HL-60/S4 treated with retinoic acid at 250 ng/mL for 4 days and 3 days (cell line): ENCODE results near the gene NOSIP.

ENCODE experiments used
- in situ Hi-C: fragments of 300-500 bp; cut with MboI; formaldehyde crosslinking; loops from 2 replicates; pipeline ENCODE4 v1.7.0; 2022; ENCODE audit warnings: low sequenced_read_pairs

Gene NOSIP

GRCh38 chr19:49546825-49547565 is 33.4 kb downstream of the NOSIP start:
- in situ Hi-C loops, result no loop called here

DNA sequence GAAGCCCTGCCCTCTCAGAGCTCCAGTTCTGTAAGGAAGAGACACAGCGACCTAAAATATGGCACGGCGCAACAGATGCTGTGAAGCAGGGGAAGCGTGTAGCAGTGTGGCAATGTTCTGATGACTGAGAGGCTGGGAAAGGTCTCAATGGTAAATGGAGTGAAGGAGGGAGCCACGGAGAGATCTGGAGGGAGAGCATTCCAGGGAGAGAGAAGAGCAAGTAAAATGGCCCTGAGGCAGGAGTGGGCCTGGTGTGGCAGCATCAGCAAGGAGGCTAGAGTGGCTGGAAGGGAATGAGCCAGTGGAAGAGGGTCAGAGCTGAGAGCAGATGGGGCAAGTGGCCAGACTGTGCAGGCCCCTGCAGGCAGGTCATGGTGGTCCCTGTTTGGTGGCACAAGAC is 36.2 kb downstream of the NOSIP start:
- in situ Hi-C loops, result loop anchor here (5.0 kb wide), 1 partner anchor 37 kb away; no protein-coding TSS in a partner anchor

DNA sequence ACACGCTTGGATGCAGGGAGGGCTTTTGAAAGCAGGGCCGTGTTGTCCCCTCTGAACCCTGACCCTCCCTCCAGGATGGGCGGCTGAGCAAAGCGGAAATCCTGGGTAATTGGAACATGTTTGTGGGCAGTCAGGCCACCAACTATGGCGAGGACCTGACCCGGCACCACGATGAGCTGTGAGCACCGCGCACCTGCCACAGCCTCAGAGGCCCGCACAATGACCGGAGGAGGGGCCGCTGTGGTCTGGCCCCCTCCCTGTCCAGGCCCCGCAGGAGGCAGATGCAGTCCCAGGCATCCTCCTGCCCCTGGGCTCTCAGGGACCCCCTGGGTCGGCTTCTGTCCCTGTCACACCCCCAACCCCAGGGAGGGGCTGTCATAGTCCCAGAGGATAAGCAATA is 37.3 kb downstream of the NOSIP start:
- in situ Hi-C loops, result loop anchor here (5.0 kb wide), 1 partner anchor 36 kb away; no protein-coding TSS in a partner anchor

DNA sequence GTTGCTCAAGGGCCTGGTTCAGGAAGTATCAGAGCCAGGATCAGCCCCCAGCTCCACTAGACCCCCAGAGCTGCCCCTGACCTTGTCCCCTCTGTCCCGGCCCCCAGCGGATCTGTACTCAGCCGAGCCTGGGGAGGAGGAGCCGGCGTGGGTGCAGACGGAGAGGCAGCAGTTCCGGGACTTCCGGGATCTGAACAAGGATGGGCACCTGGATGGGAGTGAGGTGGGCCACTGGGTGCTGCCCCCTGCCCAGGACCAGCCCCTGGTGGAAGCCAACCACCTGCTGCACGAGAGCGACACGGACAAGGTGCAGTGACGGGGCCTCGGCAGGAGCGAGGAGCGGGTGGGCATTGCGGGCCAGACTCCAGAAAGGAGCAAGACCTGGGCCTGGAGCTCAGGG is 37.9 kb downstream of the NOSIP start:
- in situ Hi-C loops, result loop anchor here (5.0 kb wide), 1 partner anchor 35 kb away; no protein-coding TSS in a partner anchor

DNA sequence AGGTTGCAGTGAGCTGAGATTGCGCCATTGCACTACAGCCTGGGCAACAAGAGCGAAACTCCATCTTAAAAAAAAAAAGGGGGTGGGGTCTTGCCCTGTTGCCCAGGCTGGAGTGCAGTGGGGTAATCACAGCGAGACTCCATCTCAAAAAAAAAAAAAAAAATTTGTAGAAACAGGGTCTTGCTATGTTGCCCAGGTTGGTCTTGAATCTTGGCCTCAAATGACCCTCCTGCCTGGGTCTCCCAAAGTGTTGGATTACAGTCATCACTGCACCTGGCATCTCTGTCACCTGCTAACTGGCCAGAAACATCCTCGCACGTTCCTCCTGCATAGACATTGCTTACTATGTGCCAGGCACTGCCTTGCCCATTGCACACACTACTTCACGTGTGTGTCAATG is 38.4 kb downstream of the NOSIP start:
- in situ Hi-C loops, result loop anchor here (5.0 kb wide), 1 partner anchor 35 kb away; no protein-coding TSS in a partner anchor

DNA sequence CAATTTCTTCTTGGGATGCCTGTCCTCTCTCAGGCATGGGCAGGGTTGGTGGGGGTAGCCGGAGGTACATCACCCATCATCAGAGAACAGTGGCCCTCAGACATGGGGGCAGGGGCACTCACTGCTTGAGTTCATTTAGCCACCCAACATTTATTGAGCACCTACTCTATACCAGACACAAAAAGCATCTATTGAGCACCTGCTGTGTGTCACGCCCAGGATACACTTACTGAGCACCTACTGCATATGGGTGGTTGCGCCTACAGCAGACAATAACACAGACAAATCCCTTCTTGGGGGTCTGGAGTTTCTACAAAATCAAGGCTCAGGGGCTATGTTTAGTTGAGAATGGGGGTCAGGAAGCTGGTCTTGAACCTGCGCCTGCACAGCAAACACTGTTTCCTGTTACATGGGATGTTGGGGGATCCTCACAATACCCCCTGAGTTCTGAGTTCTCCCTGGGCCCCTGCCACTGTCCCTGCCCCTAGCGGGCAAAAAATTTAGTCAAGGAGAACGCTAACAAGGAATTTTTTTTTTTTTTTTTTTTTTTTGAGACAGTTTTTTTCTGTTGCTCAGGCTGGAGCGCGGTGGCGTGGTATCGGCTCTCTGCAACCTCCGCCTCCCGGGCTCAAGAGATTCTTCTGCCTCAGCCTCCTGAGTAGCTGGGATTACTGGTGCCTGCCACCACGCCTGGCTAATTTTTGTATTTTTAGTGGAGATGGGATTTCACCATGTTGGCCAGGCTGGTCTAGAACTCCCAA is 41.0 kb downstream of the NOSIP start:
- in situ Hi-C loops, result no loop called here

GRCh38 chr19:49538643-49539042 is 41.7 kb downstream of the NOSIP start:
- in situ Hi-C loops, result no loop called here

- in situ Hi-C loops, result no loop called here
Observed at GRCh38 chr19:49536921-49537462, 43.4 kb downstream of the NOSIP start.

- in situ Hi-C loops, result no loop called here
Observed at GRCh38 chr19:49534632-49535385, 45.5 kb downstream of the NOSIP start.

DNA sequence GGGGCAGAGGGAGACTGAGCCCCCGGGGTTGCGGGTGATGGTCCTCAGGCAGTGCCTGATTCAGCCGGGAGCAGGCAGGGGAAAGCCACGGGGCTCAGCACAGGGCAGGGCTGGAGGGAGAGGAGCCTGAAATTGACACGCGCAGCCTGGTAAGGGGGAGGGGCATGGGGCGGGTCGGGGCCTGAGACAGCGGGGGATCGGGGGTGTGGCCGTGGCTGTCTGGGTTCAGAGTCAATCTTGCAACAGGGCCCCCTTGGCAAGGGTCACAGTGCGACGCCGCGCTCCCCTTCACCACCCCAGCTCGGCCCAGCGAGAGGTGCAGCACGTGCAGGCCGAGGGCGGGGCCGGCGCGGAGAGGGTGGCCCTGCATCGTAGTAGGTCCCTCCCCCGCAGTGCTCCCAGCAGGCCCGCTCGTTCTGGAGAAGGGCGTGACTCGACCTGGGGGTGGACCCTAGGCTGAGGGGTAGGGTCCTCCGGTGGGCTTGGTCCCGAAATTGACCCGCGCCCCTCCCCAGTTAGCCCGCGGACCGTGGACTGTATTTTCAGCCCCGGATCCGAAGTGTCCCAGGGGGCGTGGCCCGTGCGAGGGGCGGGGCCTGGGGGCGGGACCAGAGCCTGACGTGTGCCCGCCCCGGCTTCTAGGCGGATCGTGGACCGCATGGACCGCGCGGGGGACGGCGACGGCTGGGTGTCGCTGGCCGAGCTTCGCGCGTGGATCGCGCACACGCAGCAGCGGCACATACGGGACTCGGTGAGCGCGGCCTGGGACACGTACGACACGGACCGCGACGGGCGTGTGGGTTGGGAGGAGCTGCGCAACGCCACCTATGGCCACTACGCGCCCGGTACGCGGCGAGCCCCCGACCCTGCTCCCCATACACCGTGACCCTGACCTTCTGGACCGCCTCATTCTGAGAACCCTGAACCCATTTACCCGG is 46.5 kb downstream of the NOSIP start:
- in situ Hi-C loops, result no loop called here

- in situ Hi-C loops, result no loop called here
Observed at GRCh38 chr19:49530708-49531107, 49.6 kb downstream of the NOSIP start.

- in situ Hi-C loops, result no loop called here
Observed at GRCh38 chr19:49528211-49528771, 52.1 kb downstream of the NOSIP start.

GRCh38 chr19:49524812-49525455 is 55.4 kb downstream of the NOSIP start:
- in situ Hi-C loops, result no loop called here

DNA sequence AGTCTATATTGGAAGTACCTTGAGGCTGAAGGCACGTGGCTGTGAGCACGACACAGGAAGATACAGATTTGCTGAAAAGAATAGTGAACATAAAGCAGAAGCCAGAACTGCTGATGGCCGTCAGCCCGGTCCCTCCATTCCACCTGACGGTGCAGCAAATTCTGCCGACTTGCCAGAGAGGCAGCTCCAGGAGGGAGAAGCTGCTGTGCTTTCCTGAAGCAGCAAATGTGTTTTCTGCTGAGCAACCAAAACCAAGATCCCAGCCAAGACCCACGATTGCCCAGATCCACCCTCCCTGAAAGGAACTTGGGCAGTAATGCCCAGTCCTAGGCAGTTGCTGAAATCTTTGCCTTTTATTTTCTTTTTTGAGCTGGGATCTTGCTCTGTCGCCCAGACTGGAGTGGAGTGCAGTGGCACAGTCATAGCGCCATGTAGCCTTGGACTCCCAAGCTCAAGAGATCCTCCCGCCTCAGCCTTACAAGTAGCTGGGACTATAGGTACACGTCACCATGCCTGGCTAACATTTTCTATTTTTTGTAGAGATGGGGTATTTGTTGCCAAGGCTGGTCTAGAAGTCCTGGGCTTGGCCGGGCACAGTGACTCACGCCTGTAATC is 59.5 kb downstream of the NOSIP start:
- in situ Hi-C loops, result no loop called here

- in situ Hi-C loops, result no loop called here
Observed at GRCh38 chr19:49518033-49518432, 62.3 kb downstream of the NOSIP start.

DNA sequence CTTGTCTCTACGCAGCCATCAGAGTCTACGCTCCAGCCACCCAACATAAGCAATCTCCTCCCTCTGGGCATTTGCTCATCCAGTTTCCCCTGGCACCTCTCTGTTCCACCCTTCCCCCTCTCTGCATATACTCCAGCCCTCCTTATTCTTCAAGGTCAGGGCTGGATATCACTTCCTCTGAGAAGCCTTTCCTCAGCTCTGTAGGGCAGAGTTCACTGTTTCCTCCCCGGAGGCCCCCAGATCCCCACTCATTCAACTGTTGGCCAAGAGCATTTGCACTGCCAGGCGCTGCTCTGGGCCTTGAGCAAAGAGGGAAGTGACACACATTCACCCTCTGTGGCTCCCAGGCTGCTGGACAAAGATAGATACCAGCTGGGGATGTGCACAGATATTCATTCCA is 64.6 kb downstream of the NOSIP start:
- in situ Hi-C loops, result no loop called here

GRCh38 chr19:49514151-49514550 is 66.2 kb downstream of the NOSIP start:
- in situ Hi-C loops, result no loop called here

- in situ Hi-C loops, result no loop called here
Observed at GRCh38 chr19:49513746-49514118, 66.6 kb downstream of the NOSIP start.
